Stimulated activated CD4-positive, alpha-beta T cell treated with anti-CD3 and anti-CD28 coated beads, Interleukin-4, amount 100 ng/mL, for 48 hours (primary cell): ENCODE data around the gene RFX1.
"Not testable (repeated sequence)": the region's sequence is repeated elsewhere in the genome, so short reads cannot be mapped to it uniquely, and the experiment has no call there.

Source experiments
- DNase-seq, 2 donors: peaks; one replicate each; pipeline ENCODE4 v3.0.0-alpha.2; 2020; ENCODE audit warnings: low read depth in 2 of 2

RFX1 gene

DNA sequence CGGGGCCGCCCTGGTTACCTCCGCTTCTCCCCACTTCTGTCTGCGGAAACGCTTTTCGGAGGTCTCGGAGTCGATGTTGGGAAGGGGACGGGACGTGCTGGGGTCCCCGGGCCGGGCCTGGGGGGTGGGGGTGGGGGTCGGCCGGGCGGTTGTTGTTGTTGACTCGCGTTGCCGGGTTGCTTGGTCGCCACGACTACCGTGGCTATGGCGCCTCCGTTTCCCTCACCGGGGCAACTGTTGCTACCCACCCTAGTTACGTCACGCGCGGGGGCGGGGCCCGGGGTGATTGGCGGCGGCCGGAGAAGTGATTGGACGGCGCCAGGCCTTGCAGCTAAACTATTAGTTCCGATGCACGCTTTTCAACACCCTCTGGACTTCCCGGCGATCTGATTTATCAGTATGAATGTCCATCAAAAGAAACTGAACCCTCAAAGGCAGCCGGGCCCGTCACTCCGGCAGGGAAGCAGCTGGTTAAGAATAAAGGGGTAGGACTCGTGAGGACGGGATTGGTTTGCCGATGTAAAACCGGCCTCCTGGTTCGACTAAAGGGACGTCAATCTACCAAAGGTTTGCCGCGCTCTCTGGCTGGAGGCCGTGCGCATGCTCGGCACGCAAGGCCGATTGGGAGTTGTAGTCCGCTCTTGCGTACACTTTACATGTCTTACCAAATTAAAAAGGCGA is at the start of gene RFX1:
TSS of gene RFX1 (minus strand) at position 236 of the 681 bp plus-strand sequence. CDS start 12,477 bp downstream, outside the sequence.
- peak; percentile 100 for DNase-seq

DNA sequence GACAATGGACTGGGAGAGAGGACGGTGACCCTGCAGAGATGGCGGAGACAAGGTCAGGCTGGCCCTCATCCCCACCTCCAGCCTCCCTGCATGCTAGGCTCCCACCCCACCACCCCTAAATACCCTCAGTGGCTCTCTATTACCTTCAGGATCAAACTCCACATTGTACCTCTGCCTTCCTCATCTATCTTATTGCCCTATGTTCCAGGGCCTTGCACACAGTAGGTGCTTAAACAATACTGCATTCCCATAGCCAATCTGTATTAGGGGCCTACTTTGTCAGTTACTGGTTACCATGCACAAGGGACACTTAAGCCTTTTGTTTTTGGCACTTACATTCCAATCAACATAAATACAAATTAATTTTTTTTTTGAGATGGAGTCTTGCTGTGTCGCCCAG is 49.3 kb upstream of the RFX1 start:
- DNase-seq, result no peak

DNA sequence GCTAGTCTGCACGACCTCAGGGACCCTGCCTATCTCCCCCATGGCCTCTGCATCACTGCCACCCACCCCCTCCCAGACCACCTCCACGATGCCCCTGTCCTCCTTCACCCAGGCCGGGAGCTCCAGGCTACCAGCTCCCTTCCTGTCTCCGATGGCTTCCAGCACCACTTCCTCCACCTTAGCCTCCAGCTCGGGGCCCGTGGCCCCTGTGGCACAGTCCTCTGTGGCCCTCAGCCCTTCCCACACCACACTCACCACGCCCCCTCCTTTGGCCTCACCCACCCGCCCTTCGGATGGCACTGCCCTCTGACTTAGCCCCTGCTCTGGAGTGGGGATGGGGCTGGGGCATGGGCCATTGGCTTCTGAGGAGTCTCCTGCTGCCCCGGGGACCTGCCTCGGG is 48.6 kb upstream of the RFX1 start:
- DNase-seq, result no peak

DNA sequence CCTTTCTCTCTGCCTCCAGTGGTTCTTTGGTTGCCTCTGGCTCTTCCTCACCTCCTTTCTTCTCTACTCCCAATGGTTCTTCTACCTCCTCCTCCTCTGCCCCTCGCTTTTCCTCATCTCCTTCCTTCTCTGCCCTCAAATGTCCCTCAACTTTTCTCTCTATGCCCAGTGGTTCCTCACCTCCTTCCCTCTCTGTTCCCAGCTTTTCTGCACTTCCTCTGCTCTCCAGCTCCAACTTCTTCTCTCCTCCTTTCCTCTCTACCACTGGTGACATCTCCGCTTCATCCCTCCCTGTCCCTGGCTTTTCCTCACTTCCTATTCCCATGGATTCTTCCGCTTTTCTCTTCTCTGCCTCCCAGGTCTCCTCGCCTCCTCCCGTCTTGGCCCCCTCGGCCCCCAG is 48.0 kb upstream of the RFX1 start:
- no peak for DNase-seq

DNA sequence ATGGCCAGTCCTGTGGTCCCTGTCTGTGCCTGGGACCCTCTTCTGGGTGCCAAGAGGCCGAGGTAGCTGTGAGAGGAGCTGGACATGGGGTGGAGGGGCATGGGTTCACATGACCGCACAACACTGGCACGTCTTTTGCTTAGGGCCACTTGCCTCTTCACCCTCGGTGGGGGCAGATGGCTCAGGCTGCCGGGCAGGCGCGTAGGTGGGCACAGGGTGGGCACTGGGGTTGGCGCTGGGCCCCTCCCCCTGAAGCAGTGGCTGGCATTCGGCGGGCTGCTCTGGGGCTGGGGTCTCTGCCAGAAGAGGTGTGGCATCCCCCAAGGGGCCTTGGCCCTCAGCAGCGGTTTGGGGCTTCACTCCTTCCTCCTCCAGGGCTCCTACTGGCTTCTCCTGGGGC is 47.4 kb upstream of the RFX1 start:
- no peak for DNase-seq

DNA sequence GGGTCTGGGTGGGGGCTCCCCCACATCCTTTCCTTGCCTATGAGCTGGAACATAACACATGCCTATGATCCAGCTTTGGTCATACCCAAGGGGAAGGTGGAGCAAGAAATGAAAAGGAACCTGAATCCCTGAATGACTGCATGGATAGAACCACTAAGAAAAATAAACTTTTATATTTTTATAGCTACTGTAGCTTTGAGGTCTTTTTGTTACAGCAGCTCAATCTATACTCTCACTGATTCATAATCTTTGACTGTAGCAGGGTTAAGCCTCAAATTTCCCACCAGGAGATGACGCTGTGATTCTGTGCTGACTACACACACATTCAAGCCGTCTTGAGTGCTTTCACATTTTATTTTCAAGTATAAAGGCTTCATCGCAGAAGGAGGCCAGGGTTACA is 46.9 kb upstream of the RFX1 start:
- no peak for DNase-seq

DNA sequence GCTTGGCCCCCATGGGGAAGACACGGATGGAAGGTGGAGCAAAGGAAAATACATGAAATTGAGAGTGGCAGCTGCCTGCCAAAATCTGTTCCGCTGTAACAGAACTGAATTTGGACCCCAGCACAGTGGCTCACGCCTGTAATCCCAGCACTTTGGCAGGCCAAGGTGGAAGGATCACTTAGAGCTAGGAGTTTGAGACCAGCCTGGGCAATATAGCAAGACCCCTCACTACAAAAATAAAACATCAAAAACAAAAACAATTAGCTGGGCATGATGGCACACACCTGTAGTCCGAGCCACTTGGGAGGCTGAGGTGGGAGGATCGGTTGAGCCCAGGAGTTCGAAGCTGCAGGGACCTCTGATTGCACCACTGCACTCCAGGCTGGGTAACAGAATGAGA is 46.4 kb upstream of the RFX1 start:
- DNase-seq, result no peak

DNA sequence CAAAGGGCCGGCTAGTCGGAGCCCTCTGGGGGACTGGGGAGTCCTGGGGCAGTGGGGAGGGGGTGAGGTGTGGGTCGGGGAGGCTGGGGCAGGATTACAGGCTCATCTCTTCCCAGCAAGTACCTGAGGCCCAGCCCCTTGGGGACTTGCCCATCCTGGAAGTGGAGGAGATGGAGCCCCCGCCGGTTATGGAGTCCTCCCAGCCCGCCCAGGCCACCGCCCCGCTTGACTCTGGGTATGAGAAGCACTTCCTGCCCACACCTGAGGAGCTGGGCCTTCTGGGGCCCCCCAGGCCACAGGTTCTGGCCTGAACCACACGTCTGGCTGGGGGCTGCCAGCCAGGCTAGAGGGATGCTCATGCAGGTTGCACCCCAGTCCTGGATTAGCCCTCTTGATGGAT is 45.9 kb upstream of the RFX1 start:
- DNase-seq, result no peak

DNA sequence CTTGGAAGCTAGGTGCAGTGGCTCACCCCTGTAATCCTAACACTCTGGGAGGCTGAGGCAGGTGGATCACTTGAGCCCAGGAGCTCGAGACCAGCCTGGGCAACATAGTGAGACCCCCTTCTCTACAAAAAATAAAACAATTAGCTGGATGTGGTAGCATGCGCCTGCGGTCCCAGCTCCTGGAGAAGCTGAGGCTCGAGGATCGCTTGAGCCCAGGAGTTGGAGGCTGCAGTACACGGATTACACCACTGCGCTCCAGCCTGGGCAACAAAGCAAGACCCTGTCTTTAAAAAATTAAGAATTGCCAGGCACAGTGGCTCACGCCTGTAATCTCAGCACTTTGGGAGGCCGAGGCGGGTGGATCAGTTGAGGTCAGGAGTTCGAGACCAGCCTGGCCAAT is 44.8 kb upstream of the RFX1 start:
- DNase-seq, result not testable (repeated sequence)

DNA sequence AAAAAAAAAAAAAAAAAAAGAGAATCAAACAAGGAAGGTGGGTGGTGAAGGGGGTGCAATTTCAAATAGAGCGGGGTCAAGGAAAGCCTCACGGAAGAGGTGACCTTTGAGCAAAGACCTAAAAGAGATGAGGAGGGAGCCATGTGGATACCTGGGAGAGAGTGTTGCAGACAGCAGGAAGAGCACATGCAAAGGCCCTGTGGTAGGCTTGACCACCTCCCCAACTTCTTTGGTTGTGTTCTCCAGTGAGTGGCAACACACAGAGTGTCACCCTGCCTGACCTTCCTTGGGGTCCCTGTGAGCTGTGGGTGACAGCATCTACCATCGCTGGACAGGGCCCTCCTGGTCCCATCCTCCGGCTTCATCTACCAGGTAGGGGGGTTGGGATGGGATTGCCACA is 44.4 kb upstream of the RFX1 start:
- no peak for DNase-seq

DNA sequence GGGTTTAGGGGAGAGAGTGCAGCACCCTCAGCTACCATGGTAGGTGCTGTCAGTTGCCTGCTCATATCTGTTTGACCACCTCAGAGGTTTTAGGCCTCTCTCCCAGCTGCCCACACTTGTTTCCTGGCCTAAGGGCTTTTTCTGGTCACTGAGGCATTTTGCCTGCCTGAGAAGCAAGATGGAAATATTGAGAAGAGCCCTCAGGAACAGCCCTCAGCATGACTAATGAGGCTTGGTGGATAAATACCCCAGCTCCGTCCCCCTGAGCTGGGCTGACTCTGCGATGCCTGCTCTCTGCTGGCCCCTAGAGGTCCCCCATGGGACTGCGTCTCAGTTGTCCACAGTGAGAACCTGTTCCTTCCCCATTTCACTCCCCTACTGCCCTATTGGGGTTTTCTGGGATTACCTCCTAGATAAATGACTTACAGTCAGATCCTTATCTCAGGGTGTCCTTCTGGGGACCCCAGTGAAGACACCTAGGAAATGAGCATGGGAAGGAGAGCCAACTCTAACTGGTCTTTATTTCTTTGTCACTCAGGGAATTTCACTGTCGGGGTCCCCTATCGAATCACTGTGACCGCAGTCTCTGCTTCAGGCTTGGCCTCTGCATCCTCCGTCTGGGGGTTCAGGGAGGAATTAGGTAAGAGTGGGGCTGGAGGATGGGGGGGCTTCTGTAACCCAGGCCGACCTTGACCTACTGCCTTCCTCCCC is 42.5 kb upstream of the RFX1 start:
- peak; percentile 62 to 79 for DNase-seq

DNA sequence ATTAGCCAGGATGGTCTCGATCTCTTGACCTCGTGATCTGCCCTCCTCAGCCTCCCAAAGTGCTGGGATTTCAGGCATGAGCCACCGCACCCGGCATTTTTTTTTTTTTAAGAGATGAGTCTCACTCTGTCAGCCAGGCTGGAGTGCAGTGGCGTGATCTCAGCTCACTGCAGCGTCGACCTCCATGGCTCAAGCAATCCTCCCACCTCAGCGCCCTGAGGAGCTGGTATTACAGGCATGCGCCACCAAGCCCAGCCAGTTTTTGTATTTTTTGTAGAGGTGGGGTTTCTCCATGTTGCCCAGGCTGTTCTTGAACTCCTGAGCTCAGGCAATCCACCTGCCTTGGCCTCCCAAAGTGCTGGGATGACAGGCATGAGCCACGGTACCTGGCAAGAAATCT is 41.7 kb upstream of the RFX1 start:
- not testable (repeated sequence) for DNase-seq

DNA sequence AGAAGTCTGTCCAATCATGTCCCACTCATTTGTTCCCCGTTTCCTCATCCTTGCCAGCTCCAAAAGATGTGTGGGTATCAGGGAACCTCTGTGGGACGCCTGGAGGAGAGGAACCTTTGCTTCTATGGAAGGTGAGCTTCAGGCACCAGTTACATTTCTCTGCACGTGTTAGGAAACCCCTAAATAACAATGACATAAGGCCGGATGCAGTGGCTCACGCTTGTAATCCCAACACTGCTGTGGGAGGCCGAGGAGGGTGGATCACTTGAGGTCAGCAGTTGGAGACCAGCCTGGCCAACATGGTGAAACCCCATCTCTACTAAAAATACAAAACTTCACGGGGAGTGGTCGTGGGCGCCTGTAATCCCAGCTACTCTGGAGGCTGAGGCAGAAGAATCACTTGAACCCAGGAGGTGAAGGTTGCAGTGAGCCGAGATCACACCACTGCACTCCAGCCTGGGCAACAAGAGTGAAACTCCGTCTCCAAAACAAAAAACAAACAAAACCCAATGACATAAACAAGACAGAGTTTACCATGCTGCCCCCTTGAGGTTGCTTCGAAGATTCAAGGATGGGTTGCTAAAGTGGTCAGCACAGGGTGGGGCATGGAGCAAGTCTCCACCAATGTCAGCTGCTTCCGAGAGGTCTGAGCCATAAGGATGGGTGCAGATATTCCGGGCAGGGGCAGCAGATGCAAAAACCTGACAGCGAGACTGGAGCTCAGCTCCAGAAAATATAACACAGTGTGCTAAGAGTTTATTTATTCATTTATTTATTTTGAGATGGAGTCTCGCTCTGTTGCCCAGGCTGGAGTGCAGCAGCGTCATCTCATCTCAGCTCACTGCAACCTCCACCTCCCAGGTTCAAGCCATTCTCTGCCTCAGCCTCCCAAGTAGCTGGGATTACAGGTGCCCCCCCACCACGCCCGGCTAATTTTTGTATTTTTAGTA is 36.8 kb upstream of the RFX1 start:
- not testable (repeated sequence) for DNase-seq

DNA sequence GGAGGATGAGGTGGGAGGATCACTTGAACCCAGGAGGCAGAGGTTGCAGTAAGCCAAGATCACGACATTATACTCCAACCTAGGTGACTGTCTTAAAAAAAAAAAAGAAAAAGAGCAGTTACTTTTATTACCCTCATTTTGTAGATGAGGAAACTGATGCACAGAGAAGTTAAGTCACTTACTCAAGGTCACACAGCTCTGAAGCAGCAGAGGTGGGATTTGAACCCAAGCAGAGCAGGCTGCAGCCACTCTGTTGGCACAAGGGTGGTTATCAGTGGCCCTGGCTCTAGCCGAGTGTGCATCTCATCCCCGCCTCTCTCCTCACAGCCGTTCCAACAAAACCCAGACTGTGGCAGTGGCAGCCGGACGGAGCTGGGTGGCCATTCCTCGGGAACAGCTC is 33.1 kb upstream of the RFX1 start:
- no peak for DNase-seq

DNA sequence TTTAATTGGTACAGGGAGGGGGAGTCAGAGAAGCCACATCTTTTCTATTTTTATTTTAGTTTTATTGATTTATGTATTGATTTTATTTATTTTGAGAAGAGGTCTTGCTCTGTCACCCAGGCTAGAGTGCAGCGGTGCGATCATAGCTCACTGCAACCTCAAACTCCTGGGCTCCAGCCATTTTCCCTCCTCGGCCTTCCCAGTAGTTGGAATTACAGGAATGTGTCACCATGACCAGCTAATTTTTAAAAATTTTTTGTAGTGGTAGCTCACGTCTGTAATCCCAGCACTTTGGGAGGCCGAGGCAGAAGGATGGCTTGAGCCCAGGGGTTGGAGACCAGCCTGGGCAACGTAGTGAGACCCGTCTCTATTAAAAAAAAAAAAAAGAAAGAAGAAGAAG is 29.6 kb upstream of the RFX1 start:
- no peak for DNase-seq

DNA sequence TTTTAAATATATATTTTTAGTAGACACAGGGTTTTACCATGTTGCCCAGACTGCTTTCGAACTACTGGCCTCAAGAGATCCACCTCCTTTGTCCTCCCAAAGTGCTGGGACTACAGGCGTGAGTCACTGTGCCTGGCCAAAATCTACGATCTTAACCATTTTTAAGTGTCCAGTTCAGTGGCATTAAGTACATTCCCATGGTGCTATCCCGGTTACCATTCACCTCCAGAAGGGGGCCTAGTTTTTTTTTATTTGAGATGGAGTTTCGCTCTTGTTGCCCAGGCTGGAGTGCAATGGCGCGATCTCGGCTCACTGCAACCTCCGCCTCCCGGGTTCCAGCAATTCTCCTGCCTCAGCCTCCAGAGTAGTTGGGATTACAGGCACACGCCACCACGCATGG is 29.0 kb upstream of the RFX1 start:
- not testable (repeated sequence) for DNase-seq

DNA sequence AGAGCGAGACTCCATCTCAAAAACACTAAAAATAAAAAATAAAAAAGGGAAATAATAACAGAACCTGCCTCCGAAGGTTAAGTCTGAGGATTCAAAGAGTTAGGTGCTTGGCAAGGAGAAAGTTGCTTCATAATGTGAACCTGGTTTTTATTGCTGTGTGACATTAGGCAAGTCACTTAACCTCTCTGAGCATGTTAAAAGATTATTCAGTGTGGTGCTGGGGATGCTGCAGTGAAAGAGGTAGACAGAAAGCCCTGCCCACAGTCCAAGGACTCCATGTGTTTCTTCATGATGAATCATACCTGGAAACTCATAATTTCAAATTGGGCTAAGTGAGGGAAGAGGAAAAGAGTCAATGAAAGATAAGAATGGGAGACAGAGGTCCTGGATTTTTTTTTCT is 27.8 kb upstream of the RFX1 start:
- DNase-seq, result no peak

DNA sequence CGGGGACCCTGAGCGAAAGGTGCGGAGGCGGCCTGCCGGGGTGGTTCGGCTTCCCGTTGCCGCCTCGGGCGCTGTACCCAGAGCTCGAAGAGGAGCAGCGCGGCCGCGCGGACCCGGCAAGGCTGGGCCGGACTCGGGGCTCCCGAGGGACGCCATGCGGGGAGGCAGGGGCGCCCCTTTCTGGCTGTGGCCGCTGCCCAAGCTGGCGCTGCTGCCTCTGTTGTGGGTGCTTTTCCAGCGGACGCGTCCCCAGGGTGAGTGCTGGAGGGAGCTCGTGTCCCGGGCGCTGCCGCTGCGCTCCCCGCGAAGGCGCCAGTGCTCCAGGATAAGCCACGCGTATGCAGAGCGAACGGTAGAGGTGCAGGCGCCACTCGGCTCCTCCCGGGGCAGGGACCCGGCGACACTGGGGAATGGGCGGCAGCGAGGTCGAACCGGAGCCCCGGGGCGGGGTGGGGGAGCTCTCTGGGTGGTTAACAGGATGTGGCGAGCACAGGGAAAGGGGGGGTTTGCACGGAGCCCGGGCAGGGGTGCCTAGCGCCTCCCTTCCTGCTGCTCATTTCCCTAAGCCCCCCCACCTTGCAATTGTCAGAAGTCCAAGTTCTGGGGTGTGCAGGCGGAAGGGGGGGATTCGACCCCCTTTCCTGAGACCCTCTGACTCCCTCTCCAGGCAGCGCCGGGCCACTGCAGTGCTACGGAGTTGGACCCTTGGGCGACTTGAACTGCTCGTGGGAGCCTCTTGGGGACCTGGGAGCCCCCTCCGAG is 25.8 kb upstream of the RFX1 start, which contains the start of gene IL27RA:
TSS of gene IL27RA (plus strand) at position 44 of the 762 bp plus-strand sequence. CDS start at position 155, 111 bp downstream.
- DNase-seq, result peak; percentile 58 to 66

DNA sequence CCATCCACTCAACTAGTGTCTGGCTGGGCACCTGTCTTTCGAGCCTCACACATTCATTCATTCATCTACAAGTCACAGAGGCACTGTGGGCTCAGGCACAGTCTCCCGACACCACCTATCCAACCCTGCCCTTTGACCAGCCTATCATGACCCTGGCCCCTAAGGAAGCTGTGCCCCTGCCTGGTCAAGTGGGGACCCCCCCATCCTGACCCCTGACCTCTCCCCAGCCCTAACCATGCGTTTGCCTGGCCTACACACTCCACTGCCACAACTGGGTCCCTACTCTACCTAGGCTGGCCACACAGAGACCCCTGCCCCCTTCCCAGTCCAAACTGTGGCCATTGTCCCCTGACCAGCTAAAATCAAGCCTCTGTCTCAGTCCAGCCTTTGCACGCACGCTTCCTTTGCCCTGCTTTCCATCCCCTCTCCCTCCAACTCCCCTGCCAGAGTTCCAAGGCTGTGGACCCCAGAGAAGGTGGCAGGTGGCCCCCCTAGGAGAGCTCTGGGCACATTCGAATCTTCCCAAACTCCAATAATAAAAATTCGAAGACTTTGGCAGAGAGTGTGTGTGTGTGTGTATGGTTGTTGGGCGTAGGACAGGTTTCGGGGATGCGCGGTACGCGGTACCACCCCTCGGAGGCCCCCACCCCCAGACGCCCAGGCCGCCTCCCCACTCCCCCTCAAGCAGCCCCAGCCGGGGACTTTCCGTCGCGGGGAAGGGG is 25.0 kb upstream of the RFX1 start:
- DNase-seq, result no peak

DNA sequence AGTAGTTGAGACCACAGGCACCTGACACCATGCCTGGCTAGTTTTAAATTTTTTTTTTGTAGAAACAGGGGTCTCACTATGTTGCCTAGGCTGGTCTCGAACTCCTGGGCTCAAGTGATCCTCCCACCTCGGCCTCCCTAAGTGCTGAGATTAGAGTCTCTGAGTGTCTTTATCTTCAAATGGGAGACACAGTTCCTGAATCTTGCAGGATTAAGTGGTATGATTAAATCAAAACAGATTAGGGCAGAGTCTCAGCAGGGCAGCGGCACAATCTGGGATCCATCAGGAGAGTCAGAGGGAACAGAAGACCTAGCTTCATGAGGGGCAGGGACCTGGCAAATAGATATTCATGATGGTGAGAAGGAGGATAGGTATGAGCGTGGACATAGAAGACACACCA is 22.8 kb upstream of the RFX1 start:
- DNase-seq, result no peak
